ENCODE data around the gene CDC42BPG.

CDC42BPG gene

DNA sequence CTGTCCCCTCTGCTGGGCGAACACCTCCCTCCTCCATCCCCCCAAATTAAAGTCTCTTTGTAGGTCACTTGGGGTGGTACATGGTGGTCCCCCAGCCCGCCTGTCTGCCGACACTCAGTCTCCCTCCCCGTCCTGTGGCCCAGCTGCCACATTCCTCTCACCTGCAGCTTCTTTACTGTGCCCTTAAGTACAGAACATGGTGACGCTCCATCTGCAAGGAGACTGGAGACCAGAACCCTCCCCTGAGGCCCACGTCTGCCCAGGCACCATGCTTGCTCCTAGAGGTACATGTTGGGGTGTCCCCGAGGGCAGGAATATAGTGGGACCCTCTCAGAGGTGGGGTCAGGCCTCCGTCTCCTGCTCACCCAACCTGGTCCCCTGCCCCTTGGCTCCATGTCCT, 39.6 kb upstream of the CDC42BPG start:
- no CpG with 5 or more reads among the region's 8 CpGs for WGBS (ENCODE audit: extremely low coverage, insufficient coverage, insufficient read length)
- Histone ChIP-seq H3K9me3 (ENCODE audit: insufficient read depth, low read depth, low read length) (no peaks in the 10 kb centered on the region), H3K79me1 (ENCODE audit: low read length) (peaks cover 8% of the 10 kb centered on the region), H2BK5ac (ENCODE audit: low read depth, low read length, poor library complexity) (no peak overlapping the region), H3K27ac (ENCODE audit: low read depth, low read length) (no peak overlapping the region), H3K36me3 (ENCODE audit: control insufficient read depth in 1 of 2, insufficient read depth in 2 of 2, low read length in 2 of 2) (no peaks in the 10 kb centered on the region), H3K79me2 (ENCODE audit: control insufficient read depth, insufficient read depth, low read length, poor library complexity) (peaks cover 1% of the 10 kb centered on the region), H3K9ac (ENCODE audit: low read length) (no peak overlapping the region), H2BK120ac (ENCODE audit: insufficient read depth, low read length, poor library complexity) (no peak overlapping the region), H2AFZ (ENCODE audit: insufficient read depth, low read length, poor library complexity) (no peak overlapping the region), H3K4me3 (ENCODE audit: low read depth, low read length) (no peak overlapping the region), H3K23ac (ENCODE audit: low read length) (no peak overlapping the region), H4K8ac (ENCODE audit: low read depth, low read length) (no peak overlapping the region), H2BK12ac (ENCODE audit: low read length) (no peak overlapping the region), H3K4ac (ENCODE audit: low read depth, low read length) (no peak overlapping the region), H3K14ac (ENCODE audit: low read length) (no peak overlapping the region), H3K18ac (ENCODE audit: low read length) (no peak overlapping the region), H4K12ac (ENCODE audit: low read depth, low read length) (no peak overlapping the region), H4K91ac (ENCODE audit: low read depth, low read length) (peak overlapping the region; percentile 1), H3K4me1 (ENCODE audit: control insufficient read depth in 1 of 2, insufficient read depth in 2 of 2, low read length in 2 of 2) (peaks cover 5 to 12% of the 10 kb centered on the region in 2 experiments), H2AK5ac (ENCODE audit: low read length) (no peak overlapping the region), H3K27me3 (ENCODE audit: insufficient read depth, low read length) (no peaks in the 10 kb centered on the region), H3K4me2 (ENCODE audit: low read length) (no peak overlapping the region)
- DNase-seq, result no peak

DNA sequence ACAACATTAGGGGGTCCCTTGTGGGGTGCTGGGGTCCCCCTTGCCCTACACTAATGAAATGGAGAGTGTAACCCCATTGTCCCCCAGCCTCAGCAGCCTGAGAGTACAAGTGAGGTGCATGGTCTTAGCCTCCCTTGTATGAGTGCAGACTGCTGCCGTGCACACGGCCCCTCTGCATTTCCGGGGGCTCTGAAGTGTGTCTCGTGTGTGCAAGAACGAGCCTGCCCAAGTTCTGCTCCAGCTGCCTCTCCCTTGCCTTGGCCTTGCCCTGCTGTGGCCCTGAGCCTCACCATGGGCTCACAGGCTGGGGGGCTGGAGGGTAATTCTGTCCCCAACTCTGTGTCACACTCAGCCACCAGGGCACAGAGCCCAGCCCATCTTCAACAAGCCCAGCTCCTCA, 39.1 kb upstream of the CDC42BPG start:
- no peak overlapping the region for H2BK5ac ChIP-seq (ENCODE audit: low read depth, low read length, poor library complexity)
- H3K27ac ChIP-seq (ENCODE audit: low read depth, low read length), result no peak overlapping the region
- no peak overlapping the region for H2AK5ac ChIP-seq (ENCODE audit: low read length)
- H4K91ac ChIP-seq (ENCODE audit: low read depth, low read length), result peak overlapping the region; percentile 1
- H3K23ac ChIP-seq (ENCODE audit: low read length), result no peak overlapping the region
- H3K9me3 ChIP-seq (ENCODE audit: insufficient read depth, low read depth, low read length), result no peaks in the 10 kb centered on the region
- H3K4me1 ChIP-seq (ENCODE audit: control insufficient read depth in 1 of 2, insufficient read depth in 2 of 2, low read length in 2 of 2), result peaks cover 4 to 12% of the 10 kb centered on the region in 2 experiments
- no peak overlapping the region for H2BK12ac ChIP-seq (ENCODE audit: low read length)
- no peak overlapping the region for H2BK120ac ChIP-seq (ENCODE audit: insufficient read depth, low read length, poor library complexity)
- WGBS (ENCODE audit: extremely low coverage, insufficient coverage, insufficient read length), result no CpG with 5 or more reads among the region's 5 CpGs
- no peaks in the 10 kb centered on the region for H3K27me3 ChIP-seq (ENCODE audit: insufficient read depth, low read length)
- H3K36me3 ChIP-seq (ENCODE audit: control insufficient read depth in 1 of 2, insufficient read depth in 2 of 2, low read length in 2 of 2), result no peaks in the 10 kb centered on the region
- peaks cover 11% of the 10 kb centered on the region for H3K79me1 ChIP-seq (ENCODE audit: low read length)
- H3K4ac ChIP-seq (ENCODE audit: low read depth, low read length), result no peak overlapping the region
- no peak overlapping the region for H4K8ac ChIP-seq (ENCODE audit: low read depth, low read length)
- H3K4me2 ChIP-seq (ENCODE audit: low read length), result no peak overlapping the region
- H3K18ac ChIP-seq (ENCODE audit: low read length), result no peak overlapping the region
- no peak overlapping the region for H2AFZ ChIP-seq (ENCODE audit: insufficient read depth, low read length, poor library complexity)
- no peak overlapping the region for H3K9ac ChIP-seq (ENCODE audit: low read length)
- no peak for DNase-seq
- H3K4me3 ChIP-seq (ENCODE audit: low read depth, low read length), result no peak overlapping the region
- H4K12ac ChIP-seq (ENCODE audit: low read depth, low read length), result no peak overlapping the region
- peaks cover 1% of the 10 kb centered on the region for H3K79me2 ChIP-seq (ENCODE audit: control insufficient read depth, insufficient read depth, low read length, poor library complexity)
- no peak overlapping the region for H3K14ac ChIP-seq (ENCODE audit: low read length)

DNA sequence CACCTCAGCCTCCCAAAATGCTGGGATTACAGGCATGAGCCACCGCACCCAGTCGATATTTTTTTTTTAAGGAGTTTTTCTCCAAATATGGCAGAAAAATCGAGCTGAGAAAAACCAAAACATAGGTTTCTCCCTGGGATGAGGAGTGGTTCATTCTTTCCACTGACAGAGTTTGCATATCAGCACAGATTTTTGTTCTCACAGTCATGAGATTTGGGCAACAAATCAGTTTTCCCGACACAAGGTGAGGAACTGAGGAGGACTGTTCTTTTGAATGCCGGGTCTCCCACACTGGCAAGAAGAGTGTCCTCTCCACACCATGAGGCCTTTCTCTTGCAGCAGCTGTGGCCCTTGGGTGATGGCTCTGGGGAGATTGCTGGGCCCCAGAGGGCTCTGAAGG, 37.8 kb upstream of the CDC42BPG start:
- Histone ChIP-seq H3K4ac (ENCODE audit: low read depth, low read length) (no peak overlapping the region), H3K4me3 (ENCODE audit: low read depth, low read length) (no peak overlapping the region), H3K27me3 (ENCODE audit: insufficient read depth, low read length) (no peaks in the 10 kb centered on the region), H4K91ac (ENCODE audit: low read depth, low read length) (no peak overlapping the region), H3K79me1 (ENCODE audit: low read length) (peaks cover 16% of the 10 kb centered on the region), H2AFZ (ENCODE audit: insufficient read depth, low read length, poor library complexity) (no peak overlapping the region), H3K18ac (ENCODE audit: low read length) (no peak overlapping the region), H3K36me3 (ENCODE audit: control insufficient read depth in 1 of 2, insufficient read depth in 2 of 2, low read length in 2 of 2) (no peaks in the 10 kb centered on the region), H3K9me3 (ENCODE audit: insufficient read depth, low read depth, low read length) (no peaks in the 10 kb centered on the region), H4K12ac (ENCODE audit: low read depth, low read length) (no peak overlapping the region), H3K9ac (ENCODE audit: low read length) (no peak overlapping the region), H2BK5ac (ENCODE audit: low read depth, low read length, poor library complexity) (no peak overlapping the region), H2BK12ac (ENCODE audit: low read length) (no peak overlapping the region), H2BK120ac (ENCODE audit: insufficient read depth, low read length, poor library complexity) (no peak overlapping the region), H3K14ac (ENCODE audit: low read length) (no peak overlapping the region), H3K79me2 (ENCODE audit: control insufficient read depth, insufficient read depth, low read length, poor library complexity) (peaks cover 11% of the 10 kb centered on the region), H3K23ac (ENCODE audit: low read length) (no peak overlapping the region), H3K4me1 (ENCODE audit: control insufficient read depth in 1 of 2, insufficient read depth in 2 of 2, low read length in 2 of 2) (peaks cover 0 to 3% of the 10 kb centered on the region in 2 experiments), H4K8ac (ENCODE audit: low read depth, low read length) (no peak overlapping the region), H2AK5ac (ENCODE audit: low read length) (no peak overlapping the region), H3K4me2 (ENCODE audit: low read length) (no peak overlapping the region), H3K27ac (ENCODE audit: low read depth, low read length) (no peak overlapping the region)
- no CpG with 5 or more reads among the region's 5 CpGs for WGBS (ENCODE audit: extremely low coverage, insufficient coverage, insufficient read length)
- DNase-seq, result no peak

DNA sequence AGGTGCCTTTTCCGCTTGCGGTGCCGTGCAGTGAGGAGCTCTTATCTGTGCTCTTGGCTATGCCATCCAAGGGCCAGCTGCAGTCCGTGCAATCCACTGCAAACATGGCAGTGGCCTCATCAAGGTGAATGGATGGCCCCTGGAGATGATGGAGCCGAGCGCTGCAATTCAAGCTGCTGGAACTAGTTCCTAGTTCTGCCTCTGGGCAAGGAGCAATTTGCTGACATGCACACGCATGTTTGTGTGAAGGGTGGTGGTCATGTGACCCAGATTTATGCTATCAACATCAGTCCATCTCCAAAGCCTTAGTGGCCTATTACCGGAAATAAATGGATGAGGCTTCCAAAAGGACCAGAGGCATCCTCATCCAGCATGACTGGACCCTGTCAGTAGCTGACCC, 37.0 kb upstream of the CDC42BPG start:
- no peak overlapping the region for H3K18ac ChIP-seq (ENCODE audit: low read length)
- H2BK5ac ChIP-seq (ENCODE audit: low read depth, low read length, poor library complexity), result no peak overlapping the region
- peaks cover 17% of the 10 kb centered on the region for H3K79me1 ChIP-seq (ENCODE audit: low read length)
- no peak overlapping the region for H2BK12ac ChIP-seq (ENCODE audit: low read length)
- H3K23ac ChIP-seq (ENCODE audit: low read length), result no peak overlapping the region
- H3K4me3 ChIP-seq (ENCODE audit: low read depth, low read length), result no peak overlapping the region
- H3K4ac ChIP-seq (ENCODE audit: low read depth, low read length), result no peak overlapping the region
- no peak overlapping the region for H3K14ac ChIP-seq (ENCODE audit: low read length)
- no peak overlapping the region for H4K8ac ChIP-seq (ENCODE audit: low read depth, low read length)
- H2AFZ ChIP-seq (ENCODE audit: insufficient read depth, low read length, poor library complexity), result no peak overlapping the region
- H2AK5ac ChIP-seq (ENCODE audit: low read length), result no peak overlapping the region
- peaks cover 11% of the 10 kb centered on the region for H3K79me2 ChIP-seq (ENCODE audit: control insufficient read depth, insufficient read depth, low read length, poor library complexity)
- DNase-seq, result peak in 1 of 2 donors; percentile 34
- H3K27me3 ChIP-seq (ENCODE audit: insufficient read depth, low read length), result no peaks in the 10 kb centered on the region
- H3K9ac ChIP-seq (ENCODE audit: low read length), result no peak overlapping the region
- H3K4me1 ChIP-seq (ENCODE audit: control insufficient read depth in 1 of 2, insufficient read depth in 2 of 2, low read length in 2 of 2), result peaks cover 2 to 5% of the 10 kb centered on the region in 2 experiments
- H4K12ac ChIP-seq (ENCODE audit: low read depth, low read length), result no peak overlapping the region
- no CpG with 5 or more reads among the region's 8 CpGs for WGBS (ENCODE audit: extremely low coverage, insufficient coverage, insufficient read length)
- no peak overlapping the region for H4K91ac ChIP-seq (ENCODE audit: low read depth, low read length)
- no peaks in the 10 kb centered on the region for H3K9me3 ChIP-seq (ENCODE audit: insufficient read depth, low read depth, low read length)
- no peaks in the 10 kb centered on the region for H3K36me3 ChIP-seq (ENCODE audit: control insufficient read depth in 1 of 2, insufficient read depth in 2 of 2, low read length in 2 of 2)
- no peak overlapping the region for H3K4me2 ChIP-seq (ENCODE audit: low read length)
- no peak overlapping the region for H3K27ac ChIP-seq (ENCODE audit: low read depth, low read length)
- H2BK120ac ChIP-seq (ENCODE audit: insufficient read depth, low read length, poor library complexity), result no peak overlapping the region
